IMR-90 (cell line): ENCODE measurements around the gene DAND5. TPM values are rescaled to one million over a fixed set of nuclear protein-coding genes. Genes with fewer than 3 reads are reported as not detected.
"Not testable (repeated sequence)": the region's sequence is repeated elsewhere in the genome, so short reads cannot be mapped to it uniquely, and the experiment has no call there.

ENCODE experiments used
- ATAC-seq: fragments of 200-7000 bp; cut with Tn5 transposase; 2 replicates; pipeline ENCODE4 v1.9.1; 2020; ENCODE audit warnings: low read depth, mild to moderate bottlenecking, moderate library complexity
- BruUV-seq: library from RNA; stranded (reverse); fragments of 400-500 nt; replicated peaks from 2 replicates; lab custom pipeline; 2021; lab: Mats Ljungman, UMichigan
- CTCF ChIA-PET: fragments of 300-600 bp; formaldehyde crosslinking; extraction: SDS; loops from one replicate; lab custom pipeline; 2021; ENCODE audit warnings: antibody characterized with exemption; lab: Yijun Ruan, JAX
- POLR2A ChIA-PET: fragments of 300-600 bp; sonication (Branson Sonifier 250); formaldehyde crosslinking; loops from one replicate; lab custom pipeline; 2022; ENCODE audit warnings: antibody characterized with exemption; ENCODE audit not compliant: unreplicated experiment; lab: Charles Lee
- DNase-seq: peaks from one replicate; pipeline ENCODE4 v3.0.0; 2013
- H2AFZ ChIP-seq: replicated peaks from 2 replicates; pipeline ENCODE3; 2013; ENCODE audit warnings: low read length, mild to moderate bottlenecking; ENCODE audit not compliant: poor library complexity
- H2AK5ac ChIP-seq: 2 replicates; pipeline ENCODE4 v1.6.1; 2013; ENCODE audit warnings: low read depth, low read length, inconsistent platforms
- H2AK9ac ChIP-seq: replicated peaks from 2 replicates; pipeline ENCODE3; 2013; ENCODE audit warnings: mild to moderate bottlenecking, low read depth, low read length, moderate library complexity; ENCODE audit not compliant: poor library complexity
- H2BK120ac ChIP-seq: 2 replicates; pipeline ENCODE4 v1.6.1; 2013; ENCODE audit warnings: low read depth, low read length, inconsistent platforms
- H2BK15ac ChIP-seq: 3 replicates; pipeline ENCODE4 v1.6.1; 2013; ENCODE audit warnings: low read depth, low read length, inconsistent platforms
- H2BK20ac ChIP-seq: 2 replicates; pipeline ENCODE4 v1.6.1; 2013; ENCODE audit warnings: low read depth, mild to moderate bottlenecking, inconsistent platforms, low read length, moderate library complexity
- H2BK5ac ChIP-seq: 2 replicates; pipeline ENCODE4 v1.6.1; 2013; ENCODE audit warnings: mild to moderate bottlenecking, low read depth, low read length, inconsistent platforms; ENCODE audit not compliant: poor library complexity, severe bottlenecking
- H3K14ac ChIP-seq: replicated peaks from 2 replicates; pipeline ENCODE4 v1.6.1; 2013; ENCODE audit warnings: low read depth, low read length, inconsistent platforms
- H3K18ac ChIP-seq: 2 replicates; pipeline ENCODE4 v1.6.1; 2013; ENCODE audit warnings: low read depth, low read length, control low read depth
- H3K23ac ChIP-seq: 2 replicates; pipeline ENCODE4 v1.6.1; 2013; ENCODE audit warnings: low read depth, low read length, inconsistent platforms
- H3K27ac ChIP-seq: 2 replicates; pipeline ENCODE4 v1.5.1; 2013; ENCODE audit warnings: mild to moderate bottlenecking, control low read depth, low read length; ENCODE audit not compliant: insufficient read depth
- H3K27me3 ChIP-seq: 2 replicates; pipeline ENCODE4 v1.6.1; 2013; ENCODE audit warnings: low read length; ENCODE audit not compliant: control insufficient read depth, insufficient read depth
- H3K36me3 ChIP-seq: 2 replicates; pipeline ENCODE4 v1.6.1; 2013; ENCODE audit warnings: low read length, mixed read lengths; ENCODE audit not compliant: control insufficient read depth, insufficient read depth
- H3K4ac ChIP-seq: 2 replicates; pipeline ENCODE4 v1.6.1; 2013; ENCODE audit warnings: low read depth, low read length, inconsistent platforms
- H3K4me1 ChIP-seq: 2 replicates; pipeline ENCODE4 v1.6.1; 2013; ENCODE audit warnings: low read length, mixed read lengths; ENCODE audit not compliant: control insufficient read depth, insufficient read depth
- H3K4me2 ChIP-seq: 2 replicates; pipeline ENCODE4 v1.6.1; 2013; ENCODE audit warnings: low read depth, mild to moderate bottlenecking, control low read depth, low read length, moderate library complexity
- H3K4me3 ChIP-seq: 2 replicates; pipeline ENCODE4 v1.5.1; 2013; ENCODE audit warnings: low read depth, mild to moderate bottlenecking, control low read depth, low read length, moderate library complexity; ENCODE audit not compliant: insufficient read depth
- H3K56ac ChIP-seq: 2 replicates; pipeline ENCODE4 v1.6.1; 2013; ENCODE audit warnings: low read length, inconsistent platforms; ENCODE audit not compliant: insufficient read depth; ENCODE audit errors: extremely low read depth
- H3K79me1 ChIP-seq, 2 experiments: 2 replicates each; pipeline ENCODE4 v1.6.1; 2013; ENCODE audit warnings: low read length in 2 of 2, inconsistent platforms in 1 of 2, low read depth in 1 of 2
- H3K9ac ChIP-seq: 2 replicates; pipeline ENCODE4 v1.6.1; 2013; ENCODE audit warnings: low read depth, low read length, control low read depth
- H3K9me1 ChIP-seq: 2 replicates; pipeline ENCODE4 v1.6.1; 2013; ENCODE audit warnings: low read length, inconsistent platforms; ENCODE audit not compliant: insufficient read depth
- H3K9me3 ChIP-seq: 2 replicates; pipeline ENCODE4 v1.6.1; 2013; ENCODE audit warnings: low read length; ENCODE audit not compliant: control insufficient read depth, insufficient read depth
- H4K20me1 ChIP-seq: 2 replicates; pipeline ENCODE4 v1.6.1; 2013; ENCODE audit warnings: low read length, inconsistent platforms; ENCODE audit not compliant: insufficient read depth
- H4K5ac ChIP-seq: 2 replicates; pipeline ENCODE4 v1.6.1; 2013; ENCODE audit warnings: mild to moderate bottlenecking, low read depth, low read length, control low read depth
- H4K8ac ChIP-seq, 2 experiments: 2 replicates each; pipeline ENCODE4 v1.6.1; 2013; ENCODE audit warnings: low read depth in 2 of 2, low read length in 2 of 2, control low read depth in 1 of 2, inconsistent platforms in 1 of 2
- H4K91ac ChIP-seq: 2 replicates; pipeline ENCODE4 v1.6.1; 2013; ENCODE audit warnings: low read depth, low read length, inconsistent platforms; ENCODE audit not compliant: insufficient read depth
- CEBPB ChIP-seq: IDR thresholded peaks from 2 replicates; pipeline ENCODE4 v1.6.1; 2012; ENCODE audit warnings: low read depth, low read length, improper control_type of control experiment
- CHD1 ChIP-seq: IDR thresholded peaks from 2 replicates; pipeline ENCODE4 v1.6.1; 2012; ENCODE audit warnings: low read depth, low read length, improper control_type of control experiment
- NFE2L2 ChIP-seq: fragments of 150-350 bp; IDR thresholded peaks from 2 replicates; pipeline ENCODE4 v1.6.1; 2016; ENCODE audit warnings: low read depth, mild to moderate bottlenecking, low read length
- RCOR1 ChIP-seq: IDR thresholded peaks from 2 replicates; pipeline ENCODE4 v1.6.1; 2012; ENCODE audit warnings: mild to moderate bottlenecking, low read length, improper control_type of control experiment; ENCODE audit not compliant: insufficient replicate concordance
- WGBS, 2 experiments: methylation state at CpG; one replicate each; pipeline versions ENCODE4 v1.1.5 to v1.1.7; 2013; ENCODE audit warnings: missing lambda C conversion rate in 2 of 2; ENCODE audit not compliant: insufficient read length in 1 of 2; ENCODE audit errors: extremely low coverage in 2 of 2; 5-methylcytosine and 5-hydroxymethylcytosine counted together
- dilution Hi-C: fragments of 300-500 bp; cut with HindIII; formaldehyde crosslinking; loops from one replicate; pipeline ENCODE4 v1.14.3; 2018; ENCODE audit warnings: low sequenced_read_pairs; ENCODE audit not compliant: unreplicated experiment
- in situ Hi-C: fragments of 300-500 bp; cut with MboI; formaldehyde crosslinking; loops from 3 replicates; pipeline ENCODE4 v1.14.3; 2019; ENCODE audit warnings: low sequenced_read_pairs, inconsistent platforms, mixed read lengths
- intact Hi-C: fragments of 100-400 bp; cut with micrococcal nuclease; formaldehyde crosslinking; loops from 2 replicates; pipeline ENCODE4 v1.10.0; 2022
- polyA plus RNA-seq, 3 experiments: library from polyadenylated mRNA; depleted of rRNA; stranded (reverse); fragments of >200 nt; gene quantifications; 2 replicates each; pipeline ENCODE4 v1.2.3, GENCODE V29; 2012; ENCODE audit warnings: low replicate concordance in 1 of 3
- total RNA-seq: library from RNA; depleted of rRNA; stranded (reverse); fragments of >200 nt; gene quantifications from 2 replicates; pipeline ENCODE4 v1.2.3, GENCODE V29; 2012
- TF ChIP-seq, protein P1 (sequence below): conservative IDR thresholded peaks from 2 replicates; pipeline ENCODE4 v1.5.1; 2012; ENCODE audit warnings: mild to moderate bottlenecking, low read depth, low read length, improper control_type of control experiment

DAND5 gene
- total and polyA plus RNA-seq, 2 of the 4 experiments (the other 2 are of a cell fraction), result 0.03 TPM; not detected in 1

DNA sequence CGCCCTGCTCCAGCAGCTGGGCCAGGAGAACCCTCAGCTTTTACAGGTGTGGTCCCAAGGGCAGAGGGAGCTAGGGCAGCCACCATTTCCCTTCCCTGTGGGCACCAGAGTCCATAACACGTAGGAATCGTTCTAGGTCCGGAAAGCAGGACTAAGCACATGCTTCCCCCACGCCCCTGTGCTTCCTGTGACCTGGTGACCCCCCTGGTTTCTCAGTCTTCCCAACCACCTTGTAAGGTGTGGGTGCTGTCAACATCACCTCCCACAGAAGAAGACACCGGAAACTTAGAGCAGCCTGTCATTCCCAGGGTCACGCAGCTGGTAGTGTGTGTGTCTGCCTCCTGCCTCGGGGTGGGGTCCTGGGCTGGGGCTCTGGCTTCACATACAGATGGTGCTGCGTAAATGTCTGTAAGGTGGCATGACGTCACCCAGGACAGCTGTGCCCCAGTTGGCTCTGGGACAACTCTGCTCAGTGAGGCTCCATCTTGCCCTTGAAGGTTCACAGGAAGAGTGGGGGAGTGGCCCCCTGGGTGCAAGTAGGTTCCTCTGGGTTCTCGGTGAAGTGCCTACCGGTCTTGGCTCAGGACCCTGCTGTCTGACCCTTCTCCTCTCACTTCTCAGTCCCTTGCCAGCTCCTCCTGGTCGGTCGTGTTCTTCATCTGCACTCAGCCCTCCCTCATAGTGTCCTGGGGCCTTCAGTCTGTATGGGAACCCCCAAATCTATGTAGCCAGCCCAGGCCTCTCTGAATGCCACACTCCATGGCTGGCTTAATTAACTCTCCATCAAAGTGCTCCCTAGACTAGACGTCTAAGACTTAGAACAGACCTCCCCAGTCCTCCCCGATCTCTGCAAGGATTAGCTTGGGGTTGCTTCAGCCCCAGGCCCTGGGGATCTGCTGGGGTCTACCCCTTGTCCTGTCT is 19.8 kb upstream of the DAND5 start:
- Histone ChIP-seq H2BK120ac (no peak overlapping the region), H2AFZ (no peak overlapping the region), H4K20me1 (peaks cover 34% of the 10 kb centered on the region), H4K8ac (no peak overlapping the region), H3K4ac (no peak overlapping the region), H3K79me1 (peaks cover 30 to 74% of the 10 kb centered on the region in 2 experiments), H2BK20ac (no peak overlapping the region), H3K4me3 (no peak overlapping the region), H3K18ac (no peak overlapping the region), H4K5ac (no peak overlapping the region), H3K4me2 (no peak overlapping the region), H4K91ac (no peak overlapping the region), H3K9me1 (peaks cover 9% of the 10 kb centered on the region; the same call in 1 of the 2 replicates), H3K14ac (no peak overlapping the region), H2BK5ac (no peak overlapping the region), H3K56ac (no peak overlapping the region), H3K4me1 (peaks cover 22% of the 10 kb centered on the region), H3K9ac (no peak overlapping the region), H3K9me3 (no peaks in the 10 kb centered on the region), H3K23ac (no peak overlapping the region), H2AK9ac (no peak overlapping the region), H2AK5ac (no peak overlapping the region), H3K36me3 (peaks cover 60% of the 10 kb centered on the region), H3K27ac (no peak overlapping the region), H2BK15ac (no peak overlapping the region), H3K27me3 (no peaks in the 10 kb centered on the region)
- no TSS peak for BruUV-seq
- DNase-seq, result no peak
- no peak for ATAC-seq
- 89% methylated on average over 4 of the region's 16 CpGs; no CpG with 5 or more reads in 1 of the 2 experiments for WGBS, 2 experiments
- intact Hi-C loops, result no loop called here
- dilution Hi-C loops, result no loop called here
- ChIA-PET CTCF (no interaction called here), POLR2A (no interaction called here)
- in situ Hi-C loops, result no loop called here
- no peak for TF ChIP-seq RCOR1
- no peak for TF ChIP-seq CEBPB
- TF ChIP-seq CHD1, result no peak
- TF ChIP-seq, protein P1, sequence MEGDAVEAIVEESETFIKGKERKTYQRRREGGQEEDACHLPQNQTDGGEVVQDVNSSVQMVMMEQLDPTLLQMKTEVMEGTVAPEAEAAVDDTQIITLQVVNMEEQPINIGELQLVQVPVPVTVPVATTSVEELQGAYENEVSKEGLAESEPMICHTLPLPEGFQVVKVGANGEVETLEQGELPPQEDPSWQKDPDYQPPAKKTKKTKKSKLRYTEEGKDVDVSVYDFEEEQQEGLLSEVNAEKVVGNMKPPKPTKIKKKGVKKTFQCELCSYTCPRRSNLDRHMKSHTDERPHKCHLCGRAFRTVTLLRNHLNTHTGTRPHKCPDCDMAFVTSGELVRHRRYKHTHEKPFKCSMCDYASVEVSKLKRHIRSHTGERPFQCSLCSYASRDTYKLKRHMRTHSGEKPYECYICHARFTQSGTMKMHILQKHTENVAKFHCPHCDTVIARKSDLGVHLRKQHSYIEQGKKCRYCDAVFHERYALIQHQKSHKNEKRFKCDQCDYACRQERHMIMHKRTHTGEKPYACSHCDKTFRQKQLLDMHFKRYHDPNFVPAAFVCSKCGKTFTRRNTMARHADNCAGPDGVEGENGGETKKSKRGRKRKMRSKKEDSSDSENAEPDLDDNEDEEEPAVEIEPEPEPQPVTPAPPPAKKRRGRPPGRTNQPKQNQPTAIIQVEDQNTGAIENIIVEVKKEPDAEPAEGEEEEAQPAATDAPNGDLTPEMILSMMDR, result no peak
- no peak for TF ChIP-seq NFE2L2

DNA sequence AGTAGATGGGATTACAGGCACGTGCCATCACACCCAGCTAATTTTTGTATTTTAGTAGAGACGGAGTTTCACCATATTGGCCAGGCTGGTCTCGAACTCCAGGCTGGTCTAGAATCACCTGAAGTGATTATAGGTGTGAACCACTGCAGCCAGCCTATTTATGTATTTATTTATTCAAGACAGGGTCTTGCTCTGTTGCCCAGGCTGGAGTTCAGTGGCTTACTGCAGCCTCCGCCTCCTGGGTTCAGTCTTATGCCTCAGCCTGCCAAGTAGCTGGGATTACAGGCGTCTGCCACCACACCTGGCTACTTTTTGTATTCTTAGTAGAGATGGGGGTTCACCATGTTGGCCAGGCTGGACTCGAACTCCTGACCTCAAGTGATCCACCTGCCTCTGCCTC is 17.3 kb upstream of the DAND5 start:
- ATAC-seq, H4K8ac ChIP-seq, H3K4me2 ChIP-seq, intact Hi-C loops, dilution Hi-C loops, H4K91ac ChIP-seq, H2AFZ ChIP-seq, H3K18ac ChIP-seq, in situ Hi-C loops, H3K23ac ChIP-seq, H3K4me3 ChIP-seq, H3K9ac ChIP-seq, H3K27ac ChIP-seq, H3K9me3 ChIP-seq, H2BK5ac ChIP-seq, H3K14ac ChIP-seq, CTCF ChIA-PET, BruUV-seq, H2BK20ac ChIP-seq, H3K27me3 ChIP-seq, H2AK9ac ChIP-seq, H2BK15ac ChIP-seq, DNase-seq, H3K56ac ChIP-seq, H2BK120ac ChIP-seq, H2AK5ac ChIP-seq, H3K4ac ChIP-seq, H3K9me1 ChIP-seq, H4K5ac ChIP-seq: not testable (repeated sequence)
- Histone ChIP-seq H3K79me1 (peaks cover 28 to 86% of the 10 kb centered on the region in 2 experiments), H3K36me3 (peaks cover 64% of the 10 kb centered on the region), H4K20me1 (peaks cover 25% of the 10 kb centered on the region; the same call in 1 of the 2 replicates), H3K4me1 (peaks cover 23% of the 10 kb centered on the region)
- POLR2A ChIA-PET, result interaction anchor here (0.6 kb wide), 1 partner anchor 1351 kb away, joined by 7 read pairs; no protein-coding TSS in a partner anchor
- 100% methylated on average over 1 of the region's 6 CpGs; no CpG with 5 or more reads in 1 of the 2 experiments for WGBS, 2 experiments
